Measurements from ENCODE around the gene PLCD3.

Gene PLCD3

GRCh38 chr17:45149669-45150664 is 17.7 kb upstream of the PLCD3 start:
- DNase-seq (ENCODE audit: low read depth, low spot score), result peak; percentile 25

GRCh38 chr17:45149037-45149668 is 16.8 kb upstream of the PLCD3 start:
- DNase-seq (ENCODE audit: low read depth, low spot score), result peak; percentile 47

GRCh38 chr17:45148183-45149036 is 16.1 kb upstream of the PLCD3 start, which contains the start of gene HEXIM1:
HEXIM1 (plus strand) TSS chr17:45148475; CDS start chr17:45149191, 716 bp downstream.
- peak; percentile 95 for DNase-seq (ENCODE audit: low read depth, low spot score)

- DNase-seq (ENCODE audit: low read depth, low spot score), result peak; percentile 42
Measured at GRCh38 chr17:45147581-45148182, 15.4 kb upstream of the PLCD3 start.

GRCh38 chr17:45146890-45147580 is 14.7 kb upstream of the PLCD3 start:
- DNase-seq (ENCODE audit: low read depth, low spot score), result no peak

- no peak for DNase-seq (ENCODE audit: low read depth, low spot score)
Measured at GRCh38 chr17:45146592-45146889, 14.2 kb upstream of the PLCD3 start.

GRCh38 chr17:45146166-45146565 is 13.9 kb upstream of the PLCD3 start:
- no peak for DNase-seq (ENCODE audit: low read depth, low spot score)

- DNase-seq (ENCODE audit: low read depth, low spot score), result no peak
Measured at GRCh38 chr17:45145035-45145389, 12.7 kb upstream of the PLCD3 start.

- no peak for DNase-seq (ENCODE audit: low read depth, low spot score)
Measured at GRCh38 chr17:45144199-45145034, 12.1 kb upstream of the PLCD3 start.

GRCh38 chr17:45143767-45144198 is 11.5 kb upstream of the PLCD3 start:
- no peak for DNase-seq (ENCODE audit: low read depth, low spot score)

- no peak for DNase-seq (ENCODE audit: low read depth, low spot score)
Measured at GRCh38 chr17:45143094-45143670, 10.9 kb upstream of the PLCD3 start.

- no peak for DNase-seq (ENCODE audit: low read depth, low spot score)
Measured at GRCh38 chr17:45139533-45139920, 7.2 kb upstream of the PLCD3 start.

- no peak for DNase-seq (ENCODE audit: low read depth, low spot score)
Measured at GRCh38 chr17:45138911-45139532, 6.7 kb upstream of the PLCD3 start.

- no peak for DNase-seq (ENCODE audit: low read depth, low spot score)
Measured at GRCh38 chr17:45137561-45138305, 5.4 kb upstream of the PLCD3 start.

- no peak for DNase-seq (ENCODE audit: low read depth, low spot score)
Measured at GRCh38 chr17:45136846-45137560, 4.7 kb upstream of the PLCD3 start.

- DNase-seq (ENCODE audit: low read depth, low spot score), result no peak
Measured at GRCh38 chr17:45135978-45136791, 3.9 kb upstream of the PLCD3 start.

Data from activated naive CD8-positive, alpha-beta T cell treated with anti-CD3 and anti-CD28 coated beads, Interleukin-2, amount 50 U/mL, for 16 hours (primary cell).